Mammary epithelial cell (primary cell): Measurements from ENCODE around the gene DIPK1A.

Experiments used
- EZH2 ChIP-seq: IDR thresholded peaks from 2 replicates; pipeline ENCODE4 v1.6.1; 2012; ENCODE audit warnings: low read length, inconsistent platforms, borderline replicate concordance
- TF ChIP-seq, protein P1 (sequence below), 2 donors: IDR thresholded peaks in 1 of 2; conservative IDR thresholded peaks in 1 of 2; 2 replicates each; pipeline ENCODE4 v1.5.1; 2011 to 2012; ENCODE audit warnings: inconsistent platforms in 2 of 2, low read length in 2 of 2, mild to moderate bottlenecking in 2 of 2, control low read depth in 1 of 2, low read depth in 1 of 2; ENCODE audit not compliant: insufficient read depth in 1 of 2; ENCODE audit errors: extremely low read depth in 1 of 2

DNA sequence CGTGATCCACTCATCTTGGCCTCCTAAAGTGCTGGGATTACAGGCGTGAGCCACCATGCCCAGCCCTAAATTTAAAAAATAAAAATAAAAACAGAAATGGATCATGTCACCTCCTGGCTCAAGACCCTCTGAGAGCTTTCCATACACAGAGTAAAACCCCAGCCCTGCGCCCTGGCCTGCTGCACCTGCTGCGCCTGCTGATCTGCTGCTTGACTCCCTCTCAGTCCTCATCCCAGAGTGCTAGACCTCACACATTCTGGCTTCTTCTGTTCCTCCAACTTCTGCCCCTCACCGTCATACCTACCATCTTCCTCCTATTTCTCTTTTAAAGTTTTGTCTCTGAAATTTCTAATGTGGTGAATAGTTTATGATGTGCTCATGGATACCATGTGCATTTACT, 42.7 kb upstream of the DIPK1A start:
- TF ChIP-seq, protein P1, sequence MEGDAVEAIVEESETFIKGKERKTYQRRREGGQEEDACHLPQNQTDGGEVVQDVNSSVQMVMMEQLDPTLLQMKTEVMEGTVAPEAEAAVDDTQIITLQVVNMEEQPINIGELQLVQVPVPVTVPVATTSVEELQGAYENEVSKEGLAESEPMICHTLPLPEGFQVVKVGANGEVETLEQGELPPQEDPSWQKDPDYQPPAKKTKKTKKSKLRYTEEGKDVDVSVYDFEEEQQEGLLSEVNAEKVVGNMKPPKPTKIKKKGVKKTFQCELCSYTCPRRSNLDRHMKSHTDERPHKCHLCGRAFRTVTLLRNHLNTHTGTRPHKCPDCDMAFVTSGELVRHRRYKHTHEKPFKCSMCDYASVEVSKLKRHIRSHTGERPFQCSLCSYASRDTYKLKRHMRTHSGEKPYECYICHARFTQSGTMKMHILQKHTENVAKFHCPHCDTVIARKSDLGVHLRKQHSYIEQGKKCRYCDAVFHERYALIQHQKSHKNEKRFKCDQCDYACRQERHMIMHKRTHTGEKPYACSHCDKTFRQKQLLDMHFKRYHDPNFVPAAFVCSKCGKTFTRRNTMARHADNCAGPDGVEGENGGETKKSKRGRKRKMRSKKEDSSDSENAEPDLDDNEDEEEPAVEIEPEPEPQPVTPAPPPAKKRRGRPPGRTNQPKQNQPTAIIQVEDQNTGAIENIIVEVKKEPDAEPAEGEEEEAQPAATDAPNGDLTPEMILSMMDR (conservative IDR thresholded peaks at IDR 0.05 in 1 of 2, IDR thresholded peaks at IDR 0.05 in 1 of 2; ENCODE audit: extremely low read depth in 1 of 2, insufficient read depth in 1 of 2, low read depth in 1 of 2, low read length in 2 of 2), result no peak
- TF ChIP-seq EZH2, result no peak
